Measurements from ENCODE around the gene CD96.

CD96 gene

DNA sequence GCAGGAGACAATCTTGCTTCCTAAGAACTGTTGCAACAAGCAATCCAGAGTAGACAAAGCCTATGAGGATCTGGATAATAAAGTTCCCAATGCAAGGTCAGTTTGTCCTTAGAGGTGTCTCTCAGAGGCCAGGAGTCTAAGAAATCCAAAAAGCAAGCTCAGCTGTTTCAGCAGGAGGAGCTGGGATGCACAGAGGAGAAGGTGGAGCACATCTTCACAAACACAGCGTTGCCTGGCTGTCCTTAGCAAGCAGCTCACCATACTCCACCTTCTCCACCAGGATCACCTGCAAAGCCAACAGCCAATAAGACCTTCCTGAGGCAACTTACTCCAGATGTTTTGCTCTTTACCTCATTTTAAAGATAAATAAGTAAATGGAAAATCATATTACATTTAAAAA, 52.8 kb downstream of the CD96 start:
- no peak for DNase-seq

DNA sequence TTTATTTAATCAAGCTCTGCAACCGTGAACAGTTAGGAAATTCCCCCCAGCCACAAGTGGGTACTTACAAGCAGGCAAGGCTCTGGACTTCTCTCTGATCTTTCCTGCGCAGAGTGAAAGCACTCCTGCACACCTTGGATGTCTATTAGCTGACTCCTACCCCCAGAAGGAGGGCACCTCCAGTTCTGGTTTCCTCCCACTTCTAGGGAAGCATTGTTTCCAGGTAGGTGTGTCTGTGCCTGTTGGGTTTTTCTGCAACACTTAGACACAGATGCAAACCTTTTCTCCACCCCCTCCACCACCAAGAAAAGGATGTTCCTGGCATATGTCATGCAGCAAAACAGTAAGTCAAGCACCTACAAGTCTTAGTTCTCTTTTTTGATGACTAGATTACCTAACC, 53.2 kb downstream of the CD96 start, which contains the start of gene ZBED2:
ZBED2 (minus strand) TSS at position 115 of the 400 bp plus-strand sequence. CDS start 1,145 bp downstream, outside the sequence.
- DNase-seq = no peak

DNA sequence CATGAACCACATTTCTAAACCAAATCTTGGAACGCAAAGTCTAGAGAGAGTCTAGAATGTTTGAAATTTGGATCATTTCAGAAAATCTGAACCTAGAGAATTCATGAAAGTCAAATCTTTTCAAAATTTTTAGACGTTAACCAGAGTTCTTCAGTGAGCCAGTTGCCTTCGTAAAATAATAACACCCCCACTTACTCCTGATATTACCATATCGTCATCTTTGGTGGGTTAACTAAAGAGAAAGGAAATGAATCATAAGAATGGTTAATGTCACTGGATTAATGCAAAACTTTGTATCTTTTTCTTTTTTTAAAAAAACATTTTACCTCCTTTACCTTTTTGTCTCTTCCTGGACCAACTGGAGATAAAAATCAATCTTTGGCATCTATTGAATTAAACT, 54.3 kb downstream of the CD96 start:
- DNase-seq = no peak

DNA sequence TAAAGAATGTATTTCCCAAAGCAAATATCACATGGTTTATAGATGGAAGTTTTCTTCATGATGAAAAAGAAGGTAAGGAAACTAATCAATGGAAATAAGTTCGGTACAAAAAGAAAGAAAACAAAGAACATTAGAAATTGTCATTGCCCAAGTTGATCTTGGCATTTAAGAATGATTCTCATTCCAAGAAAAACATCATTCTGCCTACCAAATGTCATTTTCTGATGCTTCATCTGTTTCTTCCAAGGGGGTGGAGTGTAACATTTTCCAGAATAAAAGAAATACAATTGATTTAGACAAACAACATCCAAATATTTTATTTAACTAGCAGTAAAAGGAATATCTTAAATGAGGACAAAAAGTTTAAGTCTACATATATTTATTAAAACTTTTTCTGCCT, 56.1 kb downstream of the CD96 start:
- DNase-seq = no peak

DNA sequence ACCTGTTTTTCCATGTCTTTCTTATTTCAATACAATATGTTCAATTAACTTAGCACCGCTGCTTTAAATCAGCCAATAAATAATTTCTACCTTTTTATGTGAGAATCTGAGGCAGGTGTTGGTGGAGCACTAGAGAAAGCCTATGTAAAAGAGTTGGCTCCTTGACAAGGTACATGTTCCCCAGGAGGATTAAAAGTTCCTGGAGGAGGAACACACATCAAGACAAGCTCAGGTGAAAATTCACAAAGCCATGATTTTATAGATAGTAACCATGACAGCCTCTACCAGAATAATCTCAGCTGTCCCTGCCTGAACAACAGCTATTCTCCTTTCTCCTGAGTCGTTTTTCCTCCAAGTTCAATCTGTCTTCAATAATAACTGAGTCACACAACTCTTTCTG, 56.6 kb downstream of the CD96 start:
- no peak for DNase-seq

DNA sequence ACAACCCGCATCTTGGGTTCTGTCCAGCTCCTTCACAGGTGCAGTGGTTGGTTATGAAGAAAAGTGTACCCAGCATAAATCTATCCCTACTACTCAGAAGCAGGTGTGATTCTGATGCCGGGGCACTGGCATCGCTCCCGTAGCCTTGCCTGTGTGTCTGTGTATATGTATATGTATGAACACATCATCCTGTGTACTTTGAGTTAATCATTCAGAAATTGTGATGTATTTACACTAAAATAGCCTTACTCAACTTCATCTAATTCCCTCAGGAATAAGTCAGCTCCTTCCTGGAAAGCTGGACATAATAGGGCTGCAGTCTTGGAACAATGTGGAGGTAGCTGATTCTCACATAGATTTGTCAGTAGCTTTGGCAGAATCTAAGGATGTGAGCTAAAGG, 59.8 kb downstream of the CD96 start:
- no peak for DNase-seq

DNA sequence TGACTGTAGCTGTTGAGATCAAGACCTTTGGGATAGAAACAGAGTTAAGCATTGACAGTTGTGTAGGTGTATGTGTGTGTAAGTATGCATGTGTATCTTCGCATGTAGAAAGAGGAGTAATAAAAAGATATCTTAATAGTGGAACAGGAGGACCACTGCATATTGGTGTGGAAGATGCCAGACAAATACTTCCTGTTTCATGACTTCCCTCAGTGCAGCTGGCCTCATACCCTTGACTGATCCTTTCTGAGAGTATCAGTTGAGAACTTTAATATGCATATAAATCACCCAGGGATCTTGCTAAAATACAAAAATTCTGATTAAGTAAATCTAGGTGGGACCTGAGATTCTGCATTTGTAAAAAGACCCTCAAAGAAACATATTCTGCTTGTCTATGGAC, 61.7 kb downstream of the CD96 start:
- DNase-seq = no peak

DNA sequence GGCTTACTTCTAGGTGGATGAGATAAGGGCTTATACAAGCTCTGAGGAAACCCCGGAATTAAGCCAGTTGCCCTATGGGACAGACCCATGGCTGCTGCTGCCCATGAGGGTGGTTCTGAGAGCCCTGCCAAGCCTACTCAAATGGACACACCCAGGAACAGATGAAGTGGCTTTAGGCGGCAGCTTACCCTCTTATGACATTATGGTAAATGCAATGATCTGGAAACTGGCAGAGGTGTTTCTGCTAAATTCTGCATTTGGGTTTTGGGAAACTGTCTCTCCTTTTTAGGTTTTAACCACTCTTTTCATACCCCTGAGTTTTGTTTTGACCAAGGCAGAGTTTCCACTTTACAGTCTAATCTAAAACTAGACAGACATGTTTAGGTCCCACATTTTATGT, 62.1 kb downstream of the CD96 start:
- DNase-seq = no peak

DNA sequence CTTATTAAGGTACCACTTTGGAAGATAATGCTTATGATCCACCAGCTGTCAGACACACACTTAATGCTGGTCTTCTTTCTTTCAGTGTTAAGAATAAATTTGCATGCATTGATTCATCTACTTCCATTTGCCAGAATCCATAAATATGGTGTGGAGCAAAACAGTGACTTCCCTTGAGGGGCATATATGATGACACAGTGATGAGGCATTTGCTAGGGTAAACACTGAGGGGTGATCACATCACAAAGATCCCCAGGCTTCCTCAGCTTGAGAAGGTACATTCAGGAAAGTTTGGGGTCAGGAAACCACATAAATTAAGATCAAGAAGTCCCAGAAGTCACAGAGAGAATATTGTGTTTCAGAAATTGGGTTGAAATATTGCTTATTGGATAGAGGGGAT, 63.0 kb downstream of the CD96 start:
- DNase-seq = no peak

DNA sequence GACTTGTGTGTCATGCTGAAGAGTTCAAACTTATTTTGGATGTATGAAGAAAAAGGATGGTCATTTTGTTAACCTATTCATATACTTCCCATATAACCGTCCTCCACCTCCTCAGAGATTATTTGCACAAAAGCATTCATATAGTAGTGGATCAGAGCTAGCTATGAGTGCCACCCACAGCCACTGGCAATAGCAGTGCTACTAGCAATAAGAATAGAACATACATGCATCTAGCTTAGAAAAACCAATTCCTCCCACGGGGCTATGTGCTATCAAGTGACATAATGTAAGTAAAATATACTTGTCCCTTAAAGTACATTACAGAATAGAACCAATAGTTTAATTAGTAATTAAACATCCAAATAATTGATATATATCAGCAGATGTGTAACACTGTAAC, 63.5 kb downstream of the CD96 start:
- no peak for DNase-seq

DNA sequence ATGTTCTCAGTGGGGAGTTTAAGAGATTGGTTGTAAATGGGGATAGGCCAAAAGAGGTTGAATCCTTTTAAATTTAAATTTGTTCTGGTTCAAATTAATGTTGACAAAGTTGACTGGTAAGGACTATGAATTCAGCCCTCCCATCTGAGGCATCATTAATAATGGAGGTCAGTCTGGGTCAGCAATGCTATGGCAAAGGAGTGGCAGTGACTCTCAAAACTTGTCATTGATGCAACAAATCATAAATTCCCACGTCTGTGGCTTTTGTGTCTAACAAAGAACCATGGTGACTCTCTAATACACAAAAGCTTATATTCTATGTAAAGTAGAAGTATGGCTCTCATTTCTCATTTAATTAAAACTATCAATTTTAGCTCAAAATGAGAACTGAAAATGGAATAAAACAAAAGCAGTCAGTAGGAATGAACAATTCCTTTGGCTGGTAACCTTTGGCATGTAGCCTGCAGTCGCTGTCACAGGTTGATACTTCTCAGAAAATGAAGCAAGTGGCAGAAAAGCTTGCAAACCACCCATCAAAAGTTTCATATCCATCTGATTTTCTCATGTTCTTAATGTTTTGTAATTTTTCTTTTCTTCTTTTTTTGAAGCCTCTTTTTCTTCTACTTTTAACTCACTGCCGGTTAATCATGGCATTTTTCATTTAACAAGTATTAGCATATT, 65.4 kb downstream of the CD96 start:
- no peak for DNase-seq

DNA sequence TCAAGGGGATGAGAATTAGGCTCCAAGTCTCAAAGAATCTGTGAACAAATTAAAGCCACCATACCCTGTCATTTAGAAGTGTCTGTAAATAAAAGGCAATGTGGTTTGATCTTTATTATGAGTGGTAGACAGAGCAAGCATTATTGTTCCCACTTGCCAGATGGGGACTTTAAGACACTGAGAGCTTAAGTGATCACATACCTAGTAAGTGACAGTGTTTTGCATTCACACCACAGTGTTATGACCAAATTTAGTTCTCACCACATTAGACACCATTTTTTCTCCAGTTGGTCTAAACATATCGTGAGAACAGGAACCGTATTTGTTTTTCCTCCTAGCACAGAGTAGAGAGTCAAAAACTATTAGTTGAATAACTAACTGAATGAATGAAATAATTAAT, 66.4 kb downstream of the CD96 start:
- DNase-seq = no peak

DNA sequence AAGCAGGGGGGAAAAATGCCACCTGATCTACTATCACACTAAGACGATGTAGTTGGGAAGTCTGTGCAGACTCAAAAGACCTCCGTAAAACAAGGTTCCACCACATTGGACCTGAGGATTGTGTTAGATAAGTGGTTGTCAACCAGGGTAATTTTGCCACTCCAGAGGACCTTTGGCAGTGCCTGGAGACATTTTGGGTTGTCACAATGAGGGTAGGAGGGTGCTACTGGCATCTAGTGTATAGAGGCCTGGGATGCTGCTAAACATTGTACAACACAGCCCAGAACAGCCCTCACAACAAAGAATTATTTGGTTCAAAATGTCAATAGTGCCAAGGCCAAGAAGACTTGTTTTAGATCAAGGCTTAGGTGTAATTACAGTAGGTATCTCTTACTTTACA, 67.7 kb downstream of the CD96 start:
- no peak for DNase-seq

DNA sequence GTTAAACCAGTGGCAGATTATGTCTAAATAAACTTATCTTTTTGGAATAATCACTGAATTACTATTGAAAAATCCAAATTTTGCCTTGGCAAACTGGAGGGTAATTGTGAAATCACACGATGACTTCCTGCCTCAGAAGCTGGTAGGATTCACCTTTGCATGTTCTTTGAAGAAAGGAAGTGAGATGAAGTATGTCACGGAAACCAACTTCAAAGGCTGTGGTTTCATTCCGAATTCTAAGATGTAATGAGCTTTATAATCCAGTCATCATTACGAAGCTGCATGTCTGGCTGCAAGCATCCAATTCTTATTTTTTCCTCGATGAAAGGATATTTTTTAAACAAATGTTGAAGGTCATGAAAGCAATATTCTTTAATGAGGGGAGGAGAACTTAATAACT, 68.2 kb downstream of the CD96 start:
- no peak for DNase-seq

DNA sequence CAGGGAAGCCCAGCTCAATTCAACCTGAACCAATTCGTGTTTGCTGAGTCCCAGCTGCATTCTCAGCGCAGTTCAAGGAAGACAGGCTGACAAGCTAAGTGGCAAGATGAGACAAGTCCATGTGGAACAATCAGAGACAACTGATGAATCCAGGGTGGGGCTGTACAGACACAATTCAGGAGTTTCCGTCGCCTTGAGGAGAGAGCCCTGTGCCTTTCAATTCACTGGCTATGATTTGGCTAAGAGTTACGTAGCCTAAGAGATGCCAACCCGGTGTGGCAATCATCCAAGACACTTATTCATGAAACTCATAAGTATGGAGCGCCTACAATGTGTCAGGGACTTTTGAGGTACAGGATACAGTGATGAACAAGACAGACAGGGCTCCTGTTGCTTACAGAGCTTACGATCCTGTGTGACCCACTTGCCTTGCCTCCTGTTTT, 68.6 kb downstream of the CD96 start:
- no peak for DNase-seq

DNA sequence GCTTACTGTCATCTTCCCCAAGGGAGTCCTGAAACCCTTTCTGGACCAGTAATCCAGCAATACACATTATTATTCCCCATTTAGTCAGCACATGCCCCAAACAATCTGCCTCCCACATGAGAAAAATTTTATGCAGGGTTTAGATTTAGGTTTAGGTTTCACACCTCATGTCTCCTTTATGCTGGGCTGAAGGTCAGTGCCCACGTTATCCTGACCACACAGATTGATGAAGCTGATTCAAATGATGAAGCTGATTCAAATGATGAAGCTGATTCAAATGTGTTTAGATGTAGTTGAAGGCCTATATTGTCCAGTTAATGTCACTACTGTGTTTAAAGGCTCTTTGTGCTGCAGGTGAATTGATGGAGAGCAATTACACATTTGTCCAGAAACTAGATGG, 71.3 kb downstream of the CD96 start:
- no peak for DNase-seq

DNA sequence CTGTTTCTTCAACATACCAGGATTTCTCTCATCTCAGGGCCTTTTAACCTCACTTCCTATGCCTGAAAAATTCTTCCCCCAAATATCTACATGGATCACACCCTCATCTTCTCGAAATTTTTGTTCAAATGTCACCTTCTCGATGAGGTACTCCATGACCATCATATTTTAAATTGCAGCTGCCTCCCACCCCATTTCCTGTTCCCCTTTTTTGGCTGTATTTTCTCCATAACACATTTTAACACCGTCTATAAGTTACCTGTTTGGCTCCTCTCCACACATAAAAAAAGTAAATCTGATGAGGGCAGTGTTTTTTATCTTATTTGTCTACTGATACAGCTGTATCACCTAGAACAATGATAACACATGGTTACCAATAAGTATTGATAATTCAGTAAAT, 73.9 kb downstream of the CD96 start:
- no peak for DNase-seq

DNA sequence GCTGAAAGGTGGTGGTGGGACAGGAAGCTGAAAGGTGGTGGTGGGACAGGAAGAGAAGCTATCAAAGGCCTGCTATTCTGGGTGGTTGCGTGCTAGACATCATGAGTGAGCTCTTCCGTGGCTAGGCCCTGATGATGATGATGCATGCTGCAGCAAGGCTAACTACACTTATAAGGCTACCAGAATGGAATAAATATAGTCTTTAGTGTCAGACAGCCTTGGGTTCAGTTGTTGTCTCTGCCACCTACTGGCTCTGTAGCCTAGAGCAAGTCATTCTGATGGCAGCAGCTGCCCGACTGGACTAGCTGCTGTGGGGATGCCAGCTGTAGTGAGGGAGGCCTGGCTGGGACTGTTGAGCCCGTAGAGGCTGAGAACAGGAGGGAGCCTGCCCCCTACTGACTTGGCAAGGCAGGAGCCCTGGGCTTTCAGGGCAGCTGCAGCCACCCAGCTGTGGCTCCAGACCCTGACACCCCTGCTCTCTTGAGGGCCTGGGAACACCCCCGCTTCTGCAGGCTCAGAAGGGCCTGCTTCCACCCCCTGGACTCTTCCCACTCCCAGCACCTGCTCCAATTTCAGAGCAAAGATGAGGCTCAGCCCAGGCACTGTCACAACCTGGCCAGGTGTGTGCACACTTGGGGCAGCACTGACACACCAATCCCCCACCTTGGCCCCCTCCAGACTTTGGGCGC, 74.6 kb downstream of the CD96 start:
- no peak for DNase-seq

DNA sequence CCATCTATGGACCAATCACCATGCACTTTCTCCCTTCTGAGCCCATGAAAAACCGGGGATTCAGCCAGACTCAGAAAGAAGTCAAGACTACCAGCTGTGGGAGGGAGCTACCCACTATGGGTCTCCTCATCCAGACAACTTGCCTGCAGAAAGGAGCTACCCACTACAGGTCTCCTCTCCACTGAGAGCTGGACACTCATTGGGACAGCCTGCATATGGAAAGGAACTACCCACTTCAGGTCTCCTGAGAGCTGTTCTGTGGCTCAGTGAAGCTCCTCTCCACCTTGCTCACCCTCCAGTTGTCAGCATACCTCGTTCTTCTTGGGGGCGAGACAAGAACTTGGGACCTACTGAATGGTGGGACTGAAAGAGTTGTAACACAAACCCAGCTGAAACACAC, 75.4 kb downstream of the CD96 start:
- DNase-seq = no peak

DNA sequence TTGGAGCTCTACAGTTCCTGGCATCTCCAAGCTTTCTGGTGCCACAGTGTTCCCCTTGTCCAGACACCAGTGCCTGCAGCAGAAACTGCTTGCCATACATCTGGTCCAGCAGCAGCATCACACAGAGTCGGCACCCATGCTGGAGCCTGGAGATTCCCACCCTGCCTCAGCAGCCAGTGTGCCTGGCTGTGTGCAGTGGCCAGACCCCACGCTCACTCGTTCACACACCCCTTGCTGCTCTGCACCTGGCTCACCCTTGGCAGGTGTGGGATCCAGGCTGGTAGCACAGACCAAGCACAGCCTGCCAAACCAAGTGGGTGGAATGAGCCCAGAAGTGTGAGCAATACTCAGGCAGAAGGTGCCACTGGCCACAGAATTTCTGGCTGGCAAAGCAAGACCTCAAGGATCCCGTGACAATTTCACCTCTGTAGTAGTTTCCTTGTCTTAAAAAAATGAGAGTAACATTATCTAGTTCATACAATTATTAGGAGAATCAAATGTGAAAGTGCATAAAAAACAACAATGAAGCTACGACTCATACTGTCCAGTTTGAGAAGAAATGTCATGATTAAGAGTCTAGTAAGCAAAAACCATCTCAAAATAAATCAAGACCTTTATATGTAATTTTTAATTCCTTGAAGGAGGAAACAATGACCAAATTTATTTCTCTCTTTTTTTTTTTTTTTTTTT, 76.1 kb downstream of the CD96 start:
- DNase-seq = no peak

DNA sequence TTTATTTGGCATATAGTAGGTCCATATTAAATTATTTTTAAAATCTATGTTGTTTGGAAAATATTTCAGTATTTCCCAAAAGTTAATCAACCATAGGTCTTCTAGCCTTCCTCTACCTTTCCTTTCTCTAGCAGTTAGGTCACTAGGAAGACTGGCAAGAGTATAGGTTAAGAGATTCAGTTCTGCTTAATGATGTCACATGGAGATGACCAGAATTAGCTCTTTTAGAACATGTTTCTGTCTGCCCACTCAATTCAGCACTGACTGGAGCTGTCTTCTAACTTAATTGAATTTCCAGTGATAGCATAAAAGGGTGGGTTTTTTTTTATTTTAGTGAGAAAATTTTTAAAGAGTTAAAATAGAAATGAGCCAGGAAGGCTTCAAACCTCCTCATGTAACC, 76.9 kb downstream of the CD96 start:
- no peak for DNase-seq

DNA sequence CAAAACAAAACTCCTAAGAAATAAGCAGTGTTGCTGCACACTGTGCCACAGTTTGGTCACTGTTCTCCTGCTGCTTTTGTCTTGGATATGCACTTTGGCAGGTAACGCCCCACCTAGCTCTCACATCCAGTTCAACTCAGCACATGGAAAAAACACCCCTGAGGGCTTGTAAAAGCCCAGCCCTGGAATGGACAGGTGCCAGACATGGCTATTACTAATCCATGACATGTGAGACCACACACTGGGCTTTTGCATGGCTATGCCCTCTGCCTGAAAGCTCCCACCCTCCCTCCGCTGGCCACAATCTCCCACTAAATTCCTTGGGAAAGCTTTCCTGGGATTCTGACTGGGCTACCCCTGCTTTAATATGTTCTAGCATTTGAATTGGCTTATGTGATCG, 77.8 kb downstream of the CD96 start:
- DNase-seq = no peak

DNA sequence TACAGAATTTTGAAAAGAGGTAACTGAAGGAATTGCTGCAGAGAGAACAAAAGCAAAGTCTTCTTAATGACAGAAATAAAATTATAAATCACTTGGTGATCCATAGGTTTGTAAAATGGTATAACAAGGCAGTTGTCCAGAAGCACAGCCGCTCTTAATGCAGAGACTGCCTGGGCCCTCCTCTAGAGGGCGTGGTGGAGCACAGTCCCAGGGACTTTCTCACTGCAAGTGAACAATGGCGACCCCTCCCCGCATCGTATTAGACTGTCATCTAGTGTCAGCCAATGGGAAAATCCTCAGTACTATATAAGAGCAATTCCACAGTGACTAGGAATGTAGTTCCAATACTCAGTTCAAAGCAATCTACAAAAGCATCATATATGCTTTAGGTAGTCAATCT, 79.5 kb downstream of the CD96 start:
- DNase-seq = no peak

DNA sequence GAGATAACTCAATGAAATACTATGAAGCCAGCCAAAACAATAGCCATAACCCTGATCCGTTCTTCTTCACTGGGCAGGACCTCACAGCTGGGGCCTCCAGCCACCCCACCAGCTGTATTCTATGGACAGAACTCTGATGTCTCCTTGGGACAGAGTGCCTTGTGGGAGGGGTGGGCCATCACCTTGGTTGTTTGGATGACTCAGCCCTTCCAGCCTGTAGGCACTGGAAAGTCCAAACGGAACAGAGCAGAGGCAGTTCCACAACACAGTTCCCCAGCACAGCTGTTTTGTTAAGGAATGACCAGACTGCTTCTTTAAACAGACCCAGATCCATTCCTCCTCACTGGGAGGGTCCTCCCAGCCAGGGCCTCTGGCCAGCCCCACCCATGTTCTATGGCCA, 85.1 kb downstream of the CD96 start:
- no peak for DNase-seq
